H9 (cell line): ENCODE results near the gene SETBP1. TPM values are rescaled to one million over a fixed set of nuclear protein-coding genes. Genes with fewer than 3 reads are reported as not detected.

Experiments used
- DNase-seq: peaks from one replicate; pipeline ENCODE4 v3.0.0-alpha.2; 2017
- H2AFZ ChIP-seq: one replicate; pipeline ENCODE4 v1.6.1; 2013; ENCODE audit warnings: mild to moderate bottlenecking, low read length, control low read depth, moderate library complexity
- H2AK5ac ChIP-seq: 2 replicates; pipeline ENCODE4 v1.6.1; 2013; ENCODE audit warnings: low read length, control low read depth, mixed read lengths; ENCODE audit not compliant: insufficient read length
- H2BK120ac ChIP-seq: one replicate; pipeline ENCODE4 v1.6.1; 2013; ENCODE audit warnings: low read depth, mild to moderate bottlenecking, low read length, control low read depth, inconsistent platforms; ENCODE audit not compliant: poor library complexity, severe bottlenecking
- H2BK12ac ChIP-seq: 2 replicates; pipeline ENCODE4 v1.6.1; 2013; ENCODE audit warnings: low read length, control low read depth, mixed read lengths, low read depth; ENCODE audit not compliant: insufficient read length
- H2BK15ac ChIP-seq: 2 replicates; pipeline ENCODE4 v1.6.1; 2013; ENCODE audit warnings: low read depth, low read length, control low read depth
- H2BK20ac ChIP-seq: one replicate; pipeline ENCODE4 v1.6.1; 2013; ENCODE audit warnings: low read depth, mild to moderate bottlenecking, low read length, control low read depth, inconsistent platforms; ENCODE audit not compliant: poor library complexity, severe bottlenecking
- H2BK5ac ChIP-seq: 2 replicates; pipeline ENCODE4 v1.6.1; 2013; ENCODE audit warnings: low read length, control low read depth, mixed read lengths; ENCODE audit not compliant: insufficient read length
- H3K14ac ChIP-seq: 2 replicates; pipeline ENCODE4 v1.6.1; 2013; ENCODE audit warnings: low read length, control low read depth; ENCODE audit not compliant: insufficient read depth
- H3K18ac ChIP-seq: 2 replicates; pipeline ENCODE4 v1.6.1; 2013; ENCODE audit warnings: low read depth, mild to moderate bottlenecking, mixed read lengths, low read length, control low read depth; ENCODE audit not compliant: insufficient read length
- H3K23ac ChIP-seq: 2 replicates; pipeline ENCODE4 v1.6.1; 2013; ENCODE audit warnings: low read length, control low read depth, mixed read lengths, low read depth; ENCODE audit not compliant: insufficient read length
- H3K23me2 ChIP-seq: 2 replicates; pipeline ENCODE4 v1.6.1; 2013; ENCODE audit warnings: low read depth, mild to moderate bottlenecking, mixed read lengths, low read length, control low read depth; ENCODE audit not compliant: insufficient read length, poor library complexity, severe bottlenecking
- H3K27ac ChIP-seq: 2 replicates; pipeline ENCODE4 v1.5.1; 2013; ENCODE audit warnings: low read length, control low read depth, mixed read lengths, low read depth; ENCODE audit not compliant: insufficient read length
- H3K27me3 ChIP-seq: 2 replicates; pipeline ENCODE4 v1.6.1; 2013; ENCODE audit warnings: low read length, control low read depth, inconsistent platforms; ENCODE audit not compliant: insufficient read depth
- H3K4ac ChIP-seq: 2 replicates; pipeline ENCODE4 v1.6.1; 2013; ENCODE audit warnings: low read depth, mild to moderate bottlenecking, control low read depth, inconsistent platforms, low read length, moderate library complexity
- H3K4me1 ChIP-seq: 2 replicates; pipeline ENCODE4 v1.6.1; 2013; ENCODE audit warnings: low read length, control low read depth, inconsistent platforms; ENCODE audit not compliant: insufficient read depth
- H3K4me2 ChIP-seq: 2 replicates; pipeline ENCODE4 v1.6.1; 2013; ENCODE audit warnings: low read length, control low read depth, mixed read lengths; ENCODE audit not compliant: insufficient read length, insufficient read depth
- H3K56ac ChIP-seq: 2 replicates; pipeline ENCODE4 v1.6.1; 2013; ENCODE audit warnings: low read depth, mild to moderate bottlenecking, mixed read lengths, low read length, control low read depth; ENCODE audit not compliant: insufficient read length
- H3K79me1 ChIP-seq: 2 replicates; pipeline ENCODE4 v1.6.1; 2013; ENCODE audit warnings: low read depth, mild to moderate bottlenecking, moderate library complexity, low read length, control low read depth, inconsistent platforms; ENCODE audit not compliant: insufficient read depth, poor library complexity, severe bottlenecking
- H3K79me2 ChIP-seq: 2 replicates; pipeline ENCODE4 v1.6.1; 2013; ENCODE audit warnings: low read length, control low read depth, inconsistent platforms; ENCODE audit not compliant: insufficient read depth
- H3K9ac ChIP-seq: 2 replicates; pipeline ENCODE4 v1.6.1; 2013; ENCODE audit warnings: low read length, control low read depth, mixed read lengths; ENCODE audit not compliant: insufficient read length; ENCODE audit errors: extremely low read depth
- H3K9me3 ChIP-seq: one replicate; pipeline ENCODE4 v1.6.1; 2013; ENCODE audit warnings: low read depth, low read length, inconsistent platforms; ENCODE audit not compliant: control insufficient read depth
- H3T11ph ChIP-seq: one replicate; pipeline ENCODE4 v1.6.1; 2013; ENCODE audit warnings: mild to moderate bottlenecking, low read length, control low read depth, inconsistent platforms
- H4K20me1 ChIP-seq: one replicate; pipeline ENCODE4 v1.6.1; 2013; ENCODE audit not compliant: control insufficient read depth, insufficient read length, insufficient read depth
- H4K5ac ChIP-seq: 2 replicates; pipeline ENCODE4 v1.6.1; 2013; ENCODE audit warnings: low read depth, mild to moderate bottlenecking, mixed read lengths, low read length, control low read depth; ENCODE audit not compliant: insufficient read length
- H4K8ac ChIP-seq: replicated peaks from 2 replicates; pipeline ENCODE4 v1.6.1; 2013; ENCODE audit warnings: low read length, control low read depth, mixed read lengths, low read depth; ENCODE audit not compliant: insufficient read length
- H4K91ac ChIP-seq: 2 replicates; pipeline ENCODE4 v1.6.1; 2013; ENCODE audit warnings: low read depth, mild to moderate bottlenecking, moderate library complexity, mixed read lengths, low read length, control low read depth; ENCODE audit not compliant: insufficient read length
- H3K27ac Mint-ChIP-seq, 3 experiments: 2 replicates in 2 of 3; 3 replicates in 1 of 3; pipeline ENCODE4 v1.8.0; 2020 to 2021; ENCODE audit warnings: mixed read lengths in 3 of 3, mild to moderate bottlenecking in 1 of 3, moderate library complexity in 1 of 3
- H3K27me3 Mint-ChIP-seq: 2 replicates; pipeline ENCODE4 v1.8.0; 2021; ENCODE audit warnings: low read depth, mild to moderate bottlenecking, moderate library complexity, mixed read lengths
- H3K36me3 Mint-ChIP-seq, 3 experiments: 2 replicates in 2 of 3; 3 replicates in 1 of 3; pipeline ENCODE4 v1.8.0; 2020 to 2021; ENCODE audit warnings: low read depth in 3 of 3, mixed read lengths in 3 of 3; ENCODE audit not compliant: insufficient read depth in 1 of 3
- H3K4me1 Mint-ChIP-seq, 2 experiments: 2 replicates each; pipeline ENCODE4 v1.8.0; 2020; ENCODE audit warnings: mixed read lengths in 2 of 2
- H3K4me3 Mint-ChIP-seq, 2 experiments: 2 replicates in 1 of 2; 3 replicates in 1 of 2; pipeline ENCODE4 v1.8.0; 2020 to 2021; ENCODE audit warnings: mild to moderate bottlenecking in 2 of 2, mixed read lengths in 2 of 2, moderate library complexity in 1 of 2
- H3K9me3 Mint-ChIP-seq, 2 experiments: 2 replicates in 1 of 2; 3 replicates in 1 of 2; pipeline ENCODE4 v1.8.0; 2020; ENCODE audit warnings: mild to moderate bottlenecking in 2 of 2, mixed read lengths in 2 of 2, moderate library complexity in 1 of 2
- WGBS: extraction: QIAGEN DNeasy Blood & Tissue Kit; methylation state at CpG from one replicate; pipeline ENCODE4 v1.1.7; 2013; ENCODE audit warnings: missing lambda C conversion rate, low lambda C conversion rate, mixed read lengths; ENCODE audit not compliant: insufficient read length; ENCODE audit errors: extremely low coverage; 5-methylcytosine and 5-hydroxymethylcytosine counted together
- total RNA-seq: library from RNA; stranded (reverse); gene quantifications from 2 replicates; pipeline ENCODE4 v1.2.1, GENCODE V29; 2021
- TF ChIP-seq, protein P1 (sequence below): fragments of 200-600 bp; sonication (generic); conservative IDR thresholded peaks from 3 replicates; pipeline ENCODE4 v1.8.0; 2021; ENCODE audit warnings: antibody characterized with exemption, mild to moderate bottlenecking

SETBP1 gene
- total RNA-seq, 1 experiment from 2014 or later: 4.6 TPM

- no peak overlapping the region for H2AFZ ChIP-seq
- no peak overlapping the region for H2AK5ac ChIP-seq
- no peak overlapping the region for H2BK15ac ChIP-seq
- H3K79me2 ChIP-seq: no peaks in the 10 kb centered on the region
- H4K91ac ChIP-seq: no peak overlapping the region
- no peak overlapping the region for H4K5ac ChIP-seq
- Mint-ChIP-seq H3K27me3 (no peaks in the 10 kb centered on the region), H3K4me1 (peaks cover 30 to 34% of the 10 kb centered on the region in 2 experiments), H3K9me3 (peaks cover 0 to 2% of the 10 kb centered on the region in 2 experiments; a peak in 1 of 5 replicates), H3K36me3 (no peaks in the 10 kb centered on the region; a peak in 1 of 7 replicates), H3K4me3 (no peak overlapping the region), H3K27ac (no peak overlapping the region; a peak in 1 of 7 replicates)
- H3K4me1 ChIP-seq: peaks cover 7% of the 10 kb centered on the region
- H3K23ac ChIP-seq: no peak overlapping the region
- DNase-seq: no peak
- WGBS: no CpG with 5 or more reads among the region's 4 CpGs
- no peak overlapping the region for H2BK20ac ChIP-seq
- H3K79me1 ChIP-seq: no peaks in the 10 kb centered on the region
- no peaks in the 10 kb centered on the region for H3K23me2 ChIP-seq
- H3T11ph ChIP-seq: no peak overlapping the region
- H3K18ac ChIP-seq: no peak overlapping the region
- H3K27ac ChIP-seq: no peak overlapping the region
- H3K9me3 ChIP-seq: no peaks in the 10 kb centered on the region
- no peak overlapping the region for H2BK5ac ChIP-seq
- no peak overlapping the region for H3K14ac ChIP-seq
- TF ChIP-seq, protein P1, sequence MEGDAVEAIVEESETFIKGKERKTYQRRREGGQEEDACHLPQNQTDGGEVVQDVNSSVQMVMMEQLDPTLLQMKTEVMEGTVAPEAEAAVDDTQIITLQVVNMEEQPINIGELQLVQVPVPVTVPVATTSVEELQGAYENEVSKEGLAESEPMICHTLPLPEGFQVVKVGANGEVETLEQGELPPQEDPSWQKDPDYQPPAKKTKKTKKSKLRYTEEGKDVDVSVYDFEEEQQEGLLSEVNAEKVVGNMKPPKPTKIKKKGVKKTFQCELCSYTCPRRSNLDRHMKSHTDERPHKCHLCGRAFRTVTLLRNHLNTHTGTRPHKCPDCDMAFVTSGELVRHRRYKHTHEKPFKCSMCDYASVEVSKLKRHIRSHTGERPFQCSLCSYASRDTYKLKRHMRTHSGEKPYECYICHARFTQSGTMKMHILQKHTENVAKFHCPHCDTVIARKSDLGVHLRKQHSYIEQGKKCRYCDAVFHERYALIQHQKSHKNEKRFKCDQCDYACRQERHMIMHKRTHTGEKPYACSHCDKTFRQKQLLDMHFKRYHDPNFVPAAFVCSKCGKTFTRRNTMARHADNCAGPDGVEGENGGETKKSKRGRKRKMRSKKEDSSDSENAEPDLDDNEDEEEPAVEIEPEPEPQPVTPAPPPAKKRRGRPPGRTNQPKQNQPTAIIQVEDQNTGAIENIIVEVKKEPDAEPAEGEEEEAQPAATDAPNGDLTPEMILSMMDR: no peak
- no peak overlapping the region for H3K4ac ChIP-seq
- no peak overlapping the region for H2BK12ac ChIP-seq
- H4K20me1 ChIP-seq: no peaks in the 10 kb centered on the region
- H3K27me3 ChIP-seq: no peaks in the 10 kb centered on the region
- no peak overlapping the region for H3K56ac ChIP-seq
- no peak overlapping the region for H4K8ac ChIP-seq
- no peak overlapping the region for H2BK120ac ChIP-seq
- H3K4me2 ChIP-seq: no peak overlapping the region
- no peak overlapping the region for H3K9ac ChIP-seq
Observed at GRCh38 chr18:44842588-44843412, 162.1 kb downstream of the SETBP1 start.
